ENCODE measurements around the gene GGA3. TPM values are rescaled to one million over a fixed set of nuclear protein-coding genes. Genes with fewer than 3 reads are reported as not detected.

Gene GGA3
- total and polyA plus RNA-seq, 2 experiments from 2014 or later: 22.5 to 54.3 TPM

GRCh38 chr17:75227729-75228128 is 33.7 kb downstream of the GGA3 start (continued):
- no peak for TF ChIP-seq ZNF462 (CRISPR knock-in tag; IDR thresholded peaks at IDR 0.05)
- TF ChIP-seq EZH2 (IDR thresholded peaks at IDR 0.05; ENCODE audit: low read depth, unreplicated experiment): no peak
- no peak for TF ChIP-seq ZNF331 (CRISPR knock-in tag; IDR thresholded peaks at IDR 0.05; ENCODE audit: low read depth)
- TF ChIP-seq CREB1 (CRISPR knock-in tag; IDR thresholded peaks at IDR 0.05; ENCODE audit: low read depth): no peak

- H3K4me3 Mint-ChIP-seq: no peak overlapping the region
- no peaks in the 10 kb centered on the region for H3K9me2 ChIP-seq (ENCODE audit: insufficient read depth)
- H3K4me3 ChIP-seq: no peak overlapping the region
- no peaks in the 10 kb centered on the region for H3K9me3 Mint-ChIP-seq
- peaks cover 3% of the 10 kb centered on the region for H4K20me1 ChIP-seq (replicated peaks; ENCODE audit: insufficient read depth)
- no peaks in the 10 kb centered on the region for H3K27me3 ChIP-seq (ENCODE audit: insufficient read depth)
- H3K27ac Mint-ChIP-seq: no peak overlapping the region
- H3K27ac ChIP-seq (ENCODE audit: low read depth): no peak overlapping the region
- H3K79me2 ChIP-seq (replicated peaks; ENCODE audit: insufficient read depth): no peaks in the 10 kb centered on the region
- peaks cover 3% of the 10 kb centered on the region for H3K27me3 Mint-ChIP-seq (ENCODE audit: insufficient read depth, low read depth, poor library complexity)
- no peak overlapping the region for H2AFZ ChIP-seq
- 0 out of 2 replicates have a peak, but pooled peaks cover 8% of the 10 kb centered on the region for H3F3A ChIP-seq (replicated peaks; ENCODE audit: low read depth)
- ATAC-seq: no peak
- no peak overlapping the region for H3K4me2 ChIP-seq
- H3K36me3 Mint-ChIP-seq (ENCODE audit: low read depth): peaks cover 71% of the 10 kb centered on the region
- H3K4me1 ChIP-seq (ENCODE audit: insufficient read depth): no peaks in the 10 kb centered on the region
- peaks cover 43% of the 10 kb centered on the region for H3K36me3 ChIP-seq (ENCODE audit: insufficient read depth)
- no peaks in the 10 kb centered on the region for H3K4me1 Mint-ChIP-seq
- no peak for DNase-seq (ENCODE audit: low spot score)
- TF ChIP-seq ZNF331 (CRISPR knock-in tag; IDR thresholded peaks at IDR 0.05; ENCODE audit: low read depth) (no peak), ETS1 (IDR thresholded peaks at IDR 0.05) (no peak), STAT1 (IDR thresholded peaks at IDR 0.05; ENCODE audit: unreplicated experiment) (no peak), ZNF462 (CRISPR knock-in tag; IDR thresholded peaks at IDR 0.05) (no peak), CREB1 (CRISPR knock-in tag; IDR thresholded peaks at IDR 0.05; ENCODE audit: low read depth) (no peak)
Measured at GRCh38 chr17:75225016-75225415, 36.4 kb downstream of the GGA3 start.

Measured in GM23338 (cell line).